H1 (cell line): ENCODE results near the gene DEFB113. TPM values are rescaled to one million over a fixed set of nuclear protein-coding genes. Genes with fewer than 3 reads are reported as not detected.

ENCODE experiments used
- BCL11A ChIP-seq, 2 experiments: IDR thresholded peaks; one replicate each; pipeline ENCODE4 v1.6.1; 2011; ENCODE audit warnings: low read depth in 2 of 2, low read length in 2 of 2, mild to moderate bottlenecking in 2 of 2
- EP300 ChIP-seq, 2 experiments: IDR thresholded peaks; 1 replicate in 1 of 2; 2 replicates in 1 of 2; pipeline ENCODE4 v1.6.1; 2011 to 2012; ENCODE audit warnings: low read depth in 2 of 2, low read length in 2 of 2, mild to moderate bottlenecking in 2 of 2, borderline replicate concordance in 1 of 2, inconsistent platforms in 1 of 2, moderate library complexity in 1 of 2
- GTF2F1 ChIP-seq: IDR thresholded peaks from 2 replicates; pipeline ENCODE4 v1.6.1; 2012; ENCODE audit warnings: low read depth, low read length, improper control_type of control experiment, borderline replicate concordance
- NRF1 ChIP-seq: IDR thresholded peaks from 2 replicates; pipeline ENCODE4 v1.6.1; 2011; ENCODE audit warnings: mild to moderate bottlenecking, low read depth, low read length, improper control_type of control experiment
- TEAD4 ChIP-seq: IDR thresholded peaks from 2 replicates; pipeline ENCODE4 v1.6.1; 2012; ENCODE audit warnings: low read depth, low read length, inconsistent platforms, mixed read lengths
- polyA plus RNA-seq, 7 experiments: library from polyadenylated mRNA; depleted of rRNA in 3 of 7; stranded (reverse) in 5 of 7; unstranded in 2 of 7; fragments of >200 nt in 5 of 7; fragments of 200-250 nt in 2 of 7; gene quantifications; 1 replicate in 5 of 7; 2 replicates in 1 of 7; 4 replicates in 1 of 7; pipeline versions ENCODE4 v1.2.1 to v1.2.3, GENCODE V29; 2011 to 2013; ENCODE audit warnings: missing spikeins in 2 of 7, mixed read lengths in 2 of 7
- total RNA-seq: library from RNA; stranded (reverse); fragmentation: NEBNext Ultra II Directional; extraction: Animal tissue kit (Norgen Biotek cat#: 25700); gene quantifications from 2 replicates; pipeline ENCODE4 v1.2.1, GENCODE V29; 2021

Gene DEFB113
- total and polyA plus RNA-seq, 2 of the 8 experiments (the other 6 are each of a cell fraction or from before 2014, with no cell fraction given) = not detected

GRCh38 chr6:49982046-49982445 is 12.6 kb upstream of the DEFB113 start (continued):
- no peak for TF ChIP-seq NRF1
- TF ChIP-seq EP300 (IDR thresholded peaks at IDR 0.05; ENCODE audit: borderline replicate concordance in 1 of 2, low read depth in 2 of 2, low read length in 2 of 2) = no peak
- no peak for TF ChIP-seq BCL11A (IDR thresholded peaks at IDR 0.05; ENCODE audit: low read depth in 2 of 2, low read length in 2 of 2)
- no peak for TF ChIP-seq TEAD4
- TF ChIP-seq GTF2F1 = no peak
